ENCODE results near the gene GYG2.

DNA sequence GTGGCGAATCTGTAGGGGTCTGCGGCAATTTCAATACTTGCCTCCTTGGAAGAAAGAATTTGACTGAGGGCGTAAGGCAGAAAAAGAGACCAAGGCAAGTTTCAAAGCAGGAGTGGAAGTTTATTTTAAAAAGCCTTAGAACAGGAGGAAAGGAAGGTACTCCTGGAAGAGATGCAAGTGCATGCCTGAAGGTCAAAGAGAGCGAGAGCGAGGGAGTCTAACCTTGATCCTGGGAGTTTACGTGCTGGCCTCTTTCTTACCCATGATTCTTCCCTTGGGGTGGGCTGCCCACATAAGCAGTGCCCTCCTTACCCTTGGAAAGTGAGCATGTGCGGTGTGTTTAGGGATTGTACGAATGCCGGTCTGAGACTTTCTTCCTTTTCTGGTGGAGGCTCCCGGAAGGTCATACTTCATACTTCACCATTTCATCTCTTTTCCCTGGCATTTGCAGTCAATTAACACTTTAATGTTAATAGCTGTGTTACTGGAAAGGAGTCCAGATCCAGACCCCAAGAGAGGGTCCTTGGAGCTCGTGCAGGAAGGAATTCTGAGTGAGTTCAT lies 60.4 kb downstream of the GYG2 start:
- TF ChIP-seq POLR2A (IDR thresholded peaks at IDR 0.05) = no peak
- TF ChIP-seq, protein P1, sequence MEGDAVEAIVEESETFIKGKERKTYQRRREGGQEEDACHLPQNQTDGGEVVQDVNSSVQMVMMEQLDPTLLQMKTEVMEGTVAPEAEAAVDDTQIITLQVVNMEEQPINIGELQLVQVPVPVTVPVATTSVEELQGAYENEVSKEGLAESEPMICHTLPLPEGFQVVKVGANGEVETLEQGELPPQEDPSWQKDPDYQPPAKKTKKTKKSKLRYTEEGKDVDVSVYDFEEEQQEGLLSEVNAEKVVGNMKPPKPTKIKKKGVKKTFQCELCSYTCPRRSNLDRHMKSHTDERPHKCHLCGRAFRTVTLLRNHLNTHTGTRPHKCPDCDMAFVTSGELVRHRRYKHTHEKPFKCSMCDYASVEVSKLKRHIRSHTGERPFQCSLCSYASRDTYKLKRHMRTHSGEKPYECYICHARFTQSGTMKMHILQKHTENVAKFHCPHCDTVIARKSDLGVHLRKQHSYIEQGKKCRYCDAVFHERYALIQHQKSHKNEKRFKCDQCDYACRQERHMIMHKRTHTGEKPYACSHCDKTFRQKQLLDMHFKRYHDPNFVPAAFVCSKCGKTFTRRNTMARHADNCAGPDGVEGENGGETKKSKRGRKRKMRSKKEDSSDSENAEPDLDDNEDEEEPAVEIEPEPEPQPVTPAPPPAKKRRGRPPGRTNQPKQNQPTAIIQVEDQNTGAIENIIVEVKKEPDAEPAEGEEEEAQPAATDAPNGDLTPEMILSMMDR (IDR thresholded peaks at IDR 0.05) = no peak

Data from thyroid gland (tissue), 4 donors.